Endothelial cell of umbilical vein (primary cell): ENCODE measurements around the gene PRICKLE4.

Experiments
- POLR2A ChIP-seq: IDR thresholded peaks from 2 replicates; pipeline ENCODE4 v1.6.1; 2012; ENCODE audit warnings: low read depth, mild to moderate bottlenecking, control low read depth, low read length
- TF ChIP-seq, protein P1 (sequence below), 2 donors: IDR thresholded peaks; 1 replicate in 1 of 2; 2 replicates in 1 of 2; pipeline ENCODE4 v1.5.1; 2011; ENCODE audit warnings: low read length in 2 of 2, mild to moderate bottlenecking in 2 of 2, moderate library complexity in 2 of 2, control low read depth in 1 of 2, inconsistent platforms in 1 of 2, low read depth in 1 of 2; ENCODE audit not compliant: insufficient read depth in 1 of 2; ENCODE audit errors: extremely low read depth in 1 of 2

- TF ChIP-seq POLR2A, result no peak
- TF ChIP-seq, protein P1, sequence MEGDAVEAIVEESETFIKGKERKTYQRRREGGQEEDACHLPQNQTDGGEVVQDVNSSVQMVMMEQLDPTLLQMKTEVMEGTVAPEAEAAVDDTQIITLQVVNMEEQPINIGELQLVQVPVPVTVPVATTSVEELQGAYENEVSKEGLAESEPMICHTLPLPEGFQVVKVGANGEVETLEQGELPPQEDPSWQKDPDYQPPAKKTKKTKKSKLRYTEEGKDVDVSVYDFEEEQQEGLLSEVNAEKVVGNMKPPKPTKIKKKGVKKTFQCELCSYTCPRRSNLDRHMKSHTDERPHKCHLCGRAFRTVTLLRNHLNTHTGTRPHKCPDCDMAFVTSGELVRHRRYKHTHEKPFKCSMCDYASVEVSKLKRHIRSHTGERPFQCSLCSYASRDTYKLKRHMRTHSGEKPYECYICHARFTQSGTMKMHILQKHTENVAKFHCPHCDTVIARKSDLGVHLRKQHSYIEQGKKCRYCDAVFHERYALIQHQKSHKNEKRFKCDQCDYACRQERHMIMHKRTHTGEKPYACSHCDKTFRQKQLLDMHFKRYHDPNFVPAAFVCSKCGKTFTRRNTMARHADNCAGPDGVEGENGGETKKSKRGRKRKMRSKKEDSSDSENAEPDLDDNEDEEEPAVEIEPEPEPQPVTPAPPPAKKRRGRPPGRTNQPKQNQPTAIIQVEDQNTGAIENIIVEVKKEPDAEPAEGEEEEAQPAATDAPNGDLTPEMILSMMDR (IDR thresholded peaks at IDR 0.05; ENCODE audit: extremely low read depth in 1 of 2, insufficient read depth in 1 of 2, low read depth in 1 of 2, low read length in 2 of 2), result no peak
These were observed 41.5 kb upstream of the PRICKLE4 start for GRCh38 chr6:41739041-41739440.
